ENCODE data around the gene ABI3BP.

The ABI3BP gene

GRCh38 chr3:100913870-100914648 lies 79.2 kb downstream of the ABI3BP start:
- no peak overlapping the region for H3K4me3 ChIP-seq (ENCODE audit: low read depth, low read length)
- TF ChIP-seq POLR2A (IDR thresholded peaks at IDR 0.05; ENCODE audit: extremely low read depth, insufficient read length): no peak
- no peak for TF ChIP-seq MAX (IDR thresholded peaks at IDR 0.05; ENCODE audit: low read depth, low read length)
- no peak for TF ChIP-seq CTCF (IDR thresholded peaks at IDR 0.05; ENCODE audit: low read depth, low read length)
- TF ChIP-seq MYC (IDR thresholded peaks at IDR 0.05; ENCODE audit: low read depth, low read length): no peak
- DNase-seq (ENCODE audit: low read depth): no peak

GRCh38 chr3:100912976-100913545 lies 80.2 kb downstream of the ABI3BP start:
- H3K4me3 ChIP-seq (ENCODE audit: low read depth, low read length): no peak overlapping the region
- no peak for TF ChIP-seq MYC (IDR thresholded peaks at IDR 0.05; ENCODE audit: low read depth, low read length)
- TF ChIP-seq POLR2A (IDR thresholded peaks at IDR 0.05; ENCODE audit: extremely low read depth, insufficient read length): no peak
- no peak for TF ChIP-seq CTCF (IDR thresholded peaks at IDR 0.05; ENCODE audit: low read depth, low read length)
- no peak for TF ChIP-seq MAX (IDR thresholded peaks at IDR 0.05; ENCODE audit: low read depth, low read length)
- no peak for DNase-seq (ENCODE audit: low read depth)

- TF ChIP-seq MAX (IDR thresholded peaks at IDR 0.05; ENCODE audit: low read depth, low read length): no peak
- TF ChIP-seq CTCF (IDR thresholded peaks at IDR 0.05; ENCODE audit: low read depth, low read length): no peak
- TF ChIP-seq MYC (IDR thresholded peaks at IDR 0.05; ENCODE audit: low read depth, low read length): no peak
- no peak overlapping the region for H3K4me3 ChIP-seq (ENCODE audit: low read depth, low read length)
- no peak for DNase-seq (ENCODE audit: low read depth)
These were observed 80.7 kb downstream of the ABI3BP start for GRCh38 chr3:100912571-100912970.

- TF ChIP-seq MAX (IDR thresholded peaks at IDR 0.05; ENCODE audit: low read depth, low read length): no peak
- TF ChIP-seq CTCF (IDR thresholded peaks at IDR 0.05; ENCODE audit: low read depth, low read length): no peak
- TF ChIP-seq POLR2A (IDR thresholded peaks at IDR 0.05; ENCODE audit: extremely low read depth, insufficient read length): no peak
- no peak overlapping the region for H3K4me3 ChIP-seq (ENCODE audit: low read depth, low read length)
- no peak for DNase-seq (ENCODE audit: low read depth)
These were observed 81.3 kb downstream of the ABI3BP start for GRCh38 chr3:100911956-100912355.

- no peak for DNase-seq (ENCODE audit: low read depth)
- H3K4me3 ChIP-seq (ENCODE audit: low read depth, low read length): no peak overlapping the region
- no peak for TF ChIP-seq MAX (IDR thresholded peaks at IDR 0.05; ENCODE audit: low read depth, low read length)
- TF ChIP-seq POLR2A (IDR thresholded peaks at IDR 0.05; ENCODE audit: extremely low read depth, insufficient read length): no peak
- TF ChIP-seq MYC (IDR thresholded peaks at IDR 0.05; ENCODE audit: low read depth, low read length): no peak
- no peak for TF ChIP-seq CTCF (IDR thresholded peaks at IDR 0.05; ENCODE audit: low read depth, low read length)
These were observed 82.2 kb downstream of the ABI3BP start for GRCh38 chr3:100910986-100911385.

Measured in NB4 (cell line).